Neural crest cell (in vitro differentiated cells): ENCODE data around the gene NR3C1. TPM values are rescaled to one million over a fixed set of nuclear protein-coding genes. Genes with fewer than 3 reads are reported as not detected.

ENCODE experiments used
- DNase-seq: peaks from one replicate; pipeline ENCODE4 v3.0.0; 2021; ENCODE audit warnings: low read depth, mixed read lengths, low spot score
- H3K27ac Mint-ChIP-seq: one replicate; pipeline ENCODE4 v1.8.0; 2021; ENCODE audit warnings: mild to moderate bottlenecking, mixed read lengths; ENCODE audit not compliant: unreplicated experiment
- H3K27me3 Mint-ChIP-seq: 2 replicates; pipeline ENCODE4 v1.8.0; 2021; ENCODE audit warnings: low read depth, mild to moderate bottlenecking, mixed read lengths
- H3K36me3 Mint-ChIP-seq: 2 replicates; pipeline ENCODE4 v1.8.0; 2021; ENCODE audit warnings: low read depth, mild to moderate bottlenecking, mixed read lengths
- H3K4me1 Mint-ChIP-seq: 2 replicates; pipeline ENCODE4 v1.8.0; 2021; ENCODE audit warnings: mixed read lengths
- H3K4me3 Mint-ChIP-seq: one replicate; pipeline ENCODE4 v1.8.0; 2021; ENCODE audit warnings: mild to moderate bottlenecking, mixed read lengths
- H3K9me3 Mint-ChIP-seq: 2 replicates; pipeline ENCODE4 v1.8.0; 2021; ENCODE audit warnings: mixed read lengths
- CTCF ChIP-seq: fragments of 200-600 bp; sonication (generic); conservative IDR thresholded peaks from 2 replicates; pipeline ENCODE4 v1.5.0; 2021; ENCODE audit warnings: antibody characterized with exemption, mild to moderate bottlenecking
- total RNA-seq: library from RNA; stranded (reverse); gene quantifications from 2 replicates; pipeline ENCODE4 v1.2.1, GENCODE V29; 2021

Gene NR3C1
- total RNA-seq, 1 donor from 2014 or later: 1.8 TPM

- no peaks in the 10 kb centered on the region for H3K27me3 Mint-ChIP-seq
- H3K4me3 Mint-ChIP-seq: no peak overlapping the region
- no peak for DNase-seq
- peaks cover 2% of the 10 kb centered on the region for H3K9me3 Mint-ChIP-seq
- no peak for TF ChIP-seq CTCF
- H3K4me1 Mint-ChIP-seq: peaks cover 6% of the 10 kb centered on the region
- H3K36me3 Mint-ChIP-seq: no peaks in the 10 kb centered on the region
- H3K27ac Mint-ChIP-seq: no peak overlapping the region
Observed at GRCh38 chr5:143234162-143234842, 169.2 kb downstream of the NR3C1 start.

DNA sequence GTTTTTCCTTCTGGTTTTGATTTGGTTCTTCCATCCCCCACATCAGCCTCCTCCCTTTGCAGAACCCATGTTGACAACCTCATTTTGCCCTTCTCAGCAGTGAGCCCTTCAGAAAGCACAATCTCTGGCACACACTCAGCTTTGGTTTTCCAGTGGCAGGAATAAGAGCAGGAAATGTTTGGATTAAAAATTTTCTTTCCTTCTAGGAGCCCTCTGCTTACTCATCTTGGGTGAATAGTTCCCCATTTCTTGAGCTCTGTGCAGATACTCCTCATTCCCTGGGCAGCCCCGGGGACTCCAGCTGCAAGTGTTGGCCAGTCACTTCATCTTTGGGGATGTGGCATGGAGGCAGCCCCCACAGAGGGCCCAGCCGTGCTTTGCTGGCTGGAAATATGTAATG is 170.5 kb downstream of the NR3C1 start:
- no peak for DNase-seq
- no peaks in the 10 kb centered on the region for H3K27me3 Mint-ChIP-seq
- peaks cover 2% of the 10 kb centered on the region for H3K9me3 Mint-ChIP-seq
- H3K36me3 Mint-ChIP-seq: no peaks in the 10 kb centered on the region
- no peak for TF ChIP-seq CTCF
- H3K27ac Mint-ChIP-seq: no peak overlapping the region
- H3K4me3 Mint-ChIP-seq: no peak overlapping the region
- peaks cover 6% of the 10 kb centered on the region for H3K4me1 Mint-ChIP-seq

GRCh38 chr5:143231973-143232812 is 171.3 kb downstream of the NR3C1 start:
- TF ChIP-seq CTCF: no peak
- no peaks in the 10 kb centered on the region for H3K36me3 Mint-ChIP-seq
- no peaks in the 10 kb centered on the region for H3K27me3 Mint-ChIP-seq
- no peak for DNase-seq
- no peak overlapping the region for H3K4me3 Mint-ChIP-seq
- no peak overlapping the region for H3K27ac Mint-ChIP-seq
- H3K9me3 Mint-ChIP-seq: no peaks in the 10 kb centered on the region
- peaks cover 6% of the 10 kb centered on the region for H3K4me1 Mint-ChIP-seq

GRCh38 chr5:143231416-143231815 is 172.1 kb downstream of the NR3C1 start:
- peaks cover 6% of the 10 kb centered on the region for H3K4me1 Mint-ChIP-seq
- TF ChIP-seq CTCF: no peak
- no peak overlapping the region for H3K27ac Mint-ChIP-seq

GRCh38 chr5:143230676-143230996 is 172.8 kb downstream of the NR3C1 start:
- Mint-ChIP-seq H3K27me3 (no peaks in the 10 kb centered on the region), H3K4me1 (peaks cover 6% of the 10 kb centered on the region), H3K36me3 (no peaks in the 10 kb centered on the region), H3K4me3 (no peak overlapping the region), H3K27ac (no peak overlapping the region), H3K9me3 (no peaks in the 10 kb centered on the region)
- DNase-seq: no peak
- TF ChIP-seq CTCF: no peak

More at GRCh38 chr5:143231416-143231815, 172.1 kb downstream of the NR3C1 start:
- DNase-seq: no peak
- H3K4me3 Mint-ChIP-seq: no peak overlapping the region
- no peaks in the 10 kb centered on the region for H3K9me3 Mint-ChIP-seq
- H3K27me3 Mint-ChIP-seq: no peaks in the 10 kb centered on the region
- H3K36me3 Mint-ChIP-seq: no peaks in the 10 kb centered on the region
